ENCODE measurements around the gene CDC42BPB.

- no peak for TF ChIP-seq EZH2 (IDR thresholded peaks at IDR 0.05; ENCODE audit: insufficient read depth, low read length)
- TF ChIP-seq, protein P1, sequence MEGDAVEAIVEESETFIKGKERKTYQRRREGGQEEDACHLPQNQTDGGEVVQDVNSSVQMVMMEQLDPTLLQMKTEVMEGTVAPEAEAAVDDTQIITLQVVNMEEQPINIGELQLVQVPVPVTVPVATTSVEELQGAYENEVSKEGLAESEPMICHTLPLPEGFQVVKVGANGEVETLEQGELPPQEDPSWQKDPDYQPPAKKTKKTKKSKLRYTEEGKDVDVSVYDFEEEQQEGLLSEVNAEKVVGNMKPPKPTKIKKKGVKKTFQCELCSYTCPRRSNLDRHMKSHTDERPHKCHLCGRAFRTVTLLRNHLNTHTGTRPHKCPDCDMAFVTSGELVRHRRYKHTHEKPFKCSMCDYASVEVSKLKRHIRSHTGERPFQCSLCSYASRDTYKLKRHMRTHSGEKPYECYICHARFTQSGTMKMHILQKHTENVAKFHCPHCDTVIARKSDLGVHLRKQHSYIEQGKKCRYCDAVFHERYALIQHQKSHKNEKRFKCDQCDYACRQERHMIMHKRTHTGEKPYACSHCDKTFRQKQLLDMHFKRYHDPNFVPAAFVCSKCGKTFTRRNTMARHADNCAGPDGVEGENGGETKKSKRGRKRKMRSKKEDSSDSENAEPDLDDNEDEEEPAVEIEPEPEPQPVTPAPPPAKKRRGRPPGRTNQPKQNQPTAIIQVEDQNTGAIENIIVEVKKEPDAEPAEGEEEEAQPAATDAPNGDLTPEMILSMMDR (IDR thresholded peaks at IDR 0.05; ENCODE audit: insufficient read depth, low read depth, low read length), result no peak
These were observed 39.0 kb upstream of the CDC42BPB start for GRCh38 chr14:103096387-103096786.
